ENCODE data around the gene BABAM1.

BABAM1 gene

DNA sequence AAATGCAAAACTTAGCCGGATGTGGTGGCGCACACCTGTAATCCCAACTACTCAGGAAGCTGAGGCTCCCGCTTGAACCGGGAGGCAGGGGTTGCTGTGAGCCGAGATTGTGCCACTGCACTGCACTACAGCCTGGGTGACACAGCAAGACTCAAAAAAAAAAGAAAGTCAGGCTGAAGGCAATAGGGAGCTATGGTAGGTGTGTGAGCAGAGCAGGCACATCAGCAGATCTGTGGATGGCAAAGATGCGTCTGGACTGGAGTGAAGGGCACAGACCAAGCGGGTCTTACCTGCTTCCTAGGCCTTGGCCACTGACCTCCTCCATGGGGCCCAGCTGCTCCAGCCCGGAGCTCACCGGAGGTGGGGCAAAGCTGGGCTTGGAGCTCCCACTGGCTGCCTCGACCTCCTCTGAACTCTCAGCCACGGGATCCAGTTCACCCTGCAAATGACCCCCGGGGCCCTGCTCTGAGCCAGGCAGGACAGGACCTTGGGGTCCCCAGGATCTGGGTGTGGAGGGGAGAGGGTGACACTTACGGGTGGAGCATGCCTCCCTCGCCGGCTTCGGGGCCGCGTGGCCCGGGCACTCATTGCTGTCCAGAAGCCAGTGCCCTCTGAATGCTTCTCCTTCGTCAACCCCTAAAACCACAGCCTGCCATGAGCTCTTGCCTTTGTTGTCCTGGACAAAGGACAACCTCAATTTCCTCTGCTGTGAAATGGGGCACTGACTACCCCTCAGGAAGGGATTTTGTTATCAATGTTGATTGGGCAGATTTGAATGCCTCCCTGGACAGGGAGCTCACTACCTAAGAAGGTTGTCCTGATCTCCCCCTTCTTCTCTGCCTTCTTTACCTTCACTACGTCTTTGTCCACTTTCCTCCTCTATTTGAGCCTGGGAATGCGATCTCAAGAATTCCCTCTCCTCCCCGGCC is 3.3 kb upstream of the BABAM1 start:
- no peaks in the 10 kb centered on the region for H4K20me1 ChIP-seq (ENCODE audit: control insufficient read depth, insufficient read depth, low read depth, low read length)
- peak overlapping the region; percentile 73 for H3K4me2 ChIP-seq (ENCODE audit: low read length)
- H3K4me3 ChIP-seq (ENCODE audit: low read length) = peak overlapping the region; percentile 72; the same call in 1 of the 2 replicates

GRCh38 chr19:17264641-17264979 is 2.6 kb upstream of the BABAM1 start, which contains the start of gene USHBP1:
Gene USHBP1, minus strand, starts transcription at chr19:17264745. Its CDS starts 446 bp downstream, at chr19:17264299.
- Histone ChIP-seq H3K9me3 (ENCODE audit: control insufficient read depth, insufficient read depth, low read length) (no peaks in the 10 kb centered on the region), H3K27ac (ENCODE audit: low read depth, low read length) (peak within 1 kb of the TSS; percentile 100), H3K4me2 (ENCODE audit: low read length) (peak within 1 kb of the TSS; percentile 73), H3K27me3 (ENCODE audit: control insufficient read depth, low read length) (no peaks in the 10 kb centered on the region), H4K20me1 (ENCODE audit: control insufficient read depth, insufficient read depth, low read depth, low read length) (no peaks in the 10 kb centered on the region), H3K36me3 (ENCODE audit: control insufficient read depth, low read length) (peaks cover 7% of the 10 kb centered on the region), H3F3A (ENCODE audit: control insufficient read depth, insufficient read depth) (peaks cover 23% of the 10 kb centered on the region), H3K4me1 (ENCODE audit: control insufficient read depth, low read length) (peaks cover 53% of the 10 kb centered on the region), H3K9me2 (replicated peaks; ENCODE audit: control insufficient read depth, low read length) (no peaks in the 10 kb centered on the region), H3K4me3 (ENCODE audit: low read length) (peak within 1 kb of the TSS; percentile 72), H3K79me2 (ENCODE audit: control insufficient read depth, low read length) (peaks cover 20% of the 10 kb centered on the region)
- no peak for TF ChIP-seq EZH2phosphoT487 (IDR thresholded peaks at IDR 0.05; ENCODE audit: borderline replicate concordance, low read length)
- TF ChIP-seq, protein P1, sequence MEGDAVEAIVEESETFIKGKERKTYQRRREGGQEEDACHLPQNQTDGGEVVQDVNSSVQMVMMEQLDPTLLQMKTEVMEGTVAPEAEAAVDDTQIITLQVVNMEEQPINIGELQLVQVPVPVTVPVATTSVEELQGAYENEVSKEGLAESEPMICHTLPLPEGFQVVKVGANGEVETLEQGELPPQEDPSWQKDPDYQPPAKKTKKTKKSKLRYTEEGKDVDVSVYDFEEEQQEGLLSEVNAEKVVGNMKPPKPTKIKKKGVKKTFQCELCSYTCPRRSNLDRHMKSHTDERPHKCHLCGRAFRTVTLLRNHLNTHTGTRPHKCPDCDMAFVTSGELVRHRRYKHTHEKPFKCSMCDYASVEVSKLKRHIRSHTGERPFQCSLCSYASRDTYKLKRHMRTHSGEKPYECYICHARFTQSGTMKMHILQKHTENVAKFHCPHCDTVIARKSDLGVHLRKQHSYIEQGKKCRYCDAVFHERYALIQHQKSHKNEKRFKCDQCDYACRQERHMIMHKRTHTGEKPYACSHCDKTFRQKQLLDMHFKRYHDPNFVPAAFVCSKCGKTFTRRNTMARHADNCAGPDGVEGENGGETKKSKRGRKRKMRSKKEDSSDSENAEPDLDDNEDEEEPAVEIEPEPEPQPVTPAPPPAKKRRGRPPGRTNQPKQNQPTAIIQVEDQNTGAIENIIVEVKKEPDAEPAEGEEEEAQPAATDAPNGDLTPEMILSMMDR (IDR thresholded peaks at IDR 0.05; ENCODE audit: low read depth, low read length, poor library complexity, severe bottlenecking) = no peak

More for the DNA sequence above, 3.3 kb upstream of the BABAM1 start:
- TF ChIP-seq EZH2phosphoT487 (IDR thresholded peaks at IDR 0.05; ENCODE audit: borderline replicate concordance, low read length) = no peak
- TF ChIP-seq, protein P1 (IDR thresholded peaks at IDR 0.05; ENCODE audit: low read depth, low read length, poor library complexity, severe bottlenecking) = no peak
- Histone ChIP-seq H3K79me2 (ENCODE audit: control insufficient read depth, low read length) (peaks cover 17% of the 10 kb centered on the region), H3K27ac (ENCODE audit: low read depth, low read length) (peak overlapping the region; percentile 100), H3K4me1 (ENCODE audit: control insufficient read depth, low read length) (peaks cover 53% of the 10 kb centered on the region), H3K9me2 (replicated peaks; ENCODE audit: control insufficient read depth, low read length) (no peaks in the 10 kb centered on the region), H3K9me3 (ENCODE audit: control insufficient read depth, insufficient read depth, low read length) (no peaks in the 10 kb centered on the region), H3F3A (ENCODE audit: control insufficient read depth, insufficient read depth) (peaks cover 23% of the 10 kb centered on the region), H3K27me3 (ENCODE audit: control insufficient read depth, low read length) (no peaks in the 10 kb centered on the region), H3K36me3 (ENCODE audit: control insufficient read depth, low read length) (peaks cover 6% of the 10 kb centered on the region)

GRCh38 chr19:17266026-17266425 is 1.2 kb upstream of the BABAM1 start:
- Histone ChIP-seq H3K9me2 (replicated peaks; ENCODE audit: control insufficient read depth, low read length) (no peaks in the 10 kb centered on the region), H4K20me1 (ENCODE audit: control insufficient read depth, insufficient read depth, low read depth, low read length) (no peaks in the 10 kb centered on the region), H3F3A (ENCODE audit: control insufficient read depth, insufficient read depth) (peaks cover 21% of the 10 kb centered on the region), H3K36me3 (ENCODE audit: control insufficient read depth, low read length) (peaks cover 15% of the 10 kb centered on the region), H3K27ac (ENCODE audit: low read depth, low read length) (peak overlapping the region; percentile 100), H3K9me3 (ENCODE audit: control insufficient read depth, insufficient read depth, low read length) (no peaks in the 10 kb centered on the region), H3K4me2 (ENCODE audit: low read length) (peak overlapping the region; percentile 73), H3K27me3 (ENCODE audit: control insufficient read depth, low read length) (no peaks in the 10 kb centered on the region), H3K4me3 (ENCODE audit: low read length) (peak overlapping the region; percentile 72), H3K79me2 (ENCODE audit: control insufficient read depth, low read length) (peaks cover 21% of the 10 kb centered on the region), H3K4me1 (ENCODE audit: control insufficient read depth, low read length) (peaks cover 46% of the 10 kb centered on the region)
- no peak for TF ChIP-seq EZH2phosphoT487 (IDR thresholded peaks at IDR 0.05; ENCODE audit: borderline replicate concordance, low read length)
- TF ChIP-seq, protein P1 (IDR thresholded peaks at IDR 0.05; ENCODE audit: low read depth, low read length, poor library complexity, severe bottlenecking) = no peak

All from DOHH2 (cell line).